Fibroblast of pulmonary artery (primary cell): Measurements from ENCODE around the gene KREMEN1.

Source experiments
- DNase-seq: peaks from one replicate; pipeline ENCODE4 v3.0.0-alpha.2; 2010; ENCODE audit warnings: low read depth
- H3K4me3 ChIP-seq: replicated peaks from 2 replicates; pipeline ENCODE4 v1.5.1; 2011; ENCODE audit warnings: low read depth, mild to moderate bottlenecking, control low read depth, low read length, moderate library complexity
- TF ChIP-seq, protein P1 (sequence below): IDR thresholded peaks from 2 replicates; pipeline ENCODE4 v1.5.1; 2011; ENCODE audit warnings: mild to moderate bottlenecking, control low read depth, low read length, inconsistent platforms; ENCODE audit errors: missing control alignments

The KREMEN1 gene

DNA sequence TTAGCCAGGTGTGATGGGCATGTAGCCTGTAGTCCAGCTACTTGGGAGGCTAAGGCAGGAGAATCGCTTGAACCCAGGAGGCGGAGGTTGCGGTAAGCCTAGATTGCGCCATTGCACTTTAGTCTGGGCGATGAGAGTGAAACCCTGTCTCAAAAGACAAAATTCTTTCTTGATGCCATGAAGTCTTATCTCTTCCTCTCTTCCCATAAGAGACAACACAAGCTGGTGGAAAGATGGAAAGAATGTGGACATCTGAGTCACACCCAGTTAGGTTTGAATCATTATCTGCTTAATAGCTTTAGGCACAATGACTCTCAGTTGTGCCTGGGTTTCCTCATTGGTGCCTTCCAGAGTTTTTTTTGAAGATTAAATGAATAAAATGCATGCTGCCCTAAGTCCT lies 35.3 kb downstream of the KREMEN1 start:
- TF ChIP-seq, protein P1, sequence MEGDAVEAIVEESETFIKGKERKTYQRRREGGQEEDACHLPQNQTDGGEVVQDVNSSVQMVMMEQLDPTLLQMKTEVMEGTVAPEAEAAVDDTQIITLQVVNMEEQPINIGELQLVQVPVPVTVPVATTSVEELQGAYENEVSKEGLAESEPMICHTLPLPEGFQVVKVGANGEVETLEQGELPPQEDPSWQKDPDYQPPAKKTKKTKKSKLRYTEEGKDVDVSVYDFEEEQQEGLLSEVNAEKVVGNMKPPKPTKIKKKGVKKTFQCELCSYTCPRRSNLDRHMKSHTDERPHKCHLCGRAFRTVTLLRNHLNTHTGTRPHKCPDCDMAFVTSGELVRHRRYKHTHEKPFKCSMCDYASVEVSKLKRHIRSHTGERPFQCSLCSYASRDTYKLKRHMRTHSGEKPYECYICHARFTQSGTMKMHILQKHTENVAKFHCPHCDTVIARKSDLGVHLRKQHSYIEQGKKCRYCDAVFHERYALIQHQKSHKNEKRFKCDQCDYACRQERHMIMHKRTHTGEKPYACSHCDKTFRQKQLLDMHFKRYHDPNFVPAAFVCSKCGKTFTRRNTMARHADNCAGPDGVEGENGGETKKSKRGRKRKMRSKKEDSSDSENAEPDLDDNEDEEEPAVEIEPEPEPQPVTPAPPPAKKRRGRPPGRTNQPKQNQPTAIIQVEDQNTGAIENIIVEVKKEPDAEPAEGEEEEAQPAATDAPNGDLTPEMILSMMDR: no peak
- DNase-seq: peak; percentile 33
- no peak overlapping the region for H3K4me3 ChIP-seq

DNA sequence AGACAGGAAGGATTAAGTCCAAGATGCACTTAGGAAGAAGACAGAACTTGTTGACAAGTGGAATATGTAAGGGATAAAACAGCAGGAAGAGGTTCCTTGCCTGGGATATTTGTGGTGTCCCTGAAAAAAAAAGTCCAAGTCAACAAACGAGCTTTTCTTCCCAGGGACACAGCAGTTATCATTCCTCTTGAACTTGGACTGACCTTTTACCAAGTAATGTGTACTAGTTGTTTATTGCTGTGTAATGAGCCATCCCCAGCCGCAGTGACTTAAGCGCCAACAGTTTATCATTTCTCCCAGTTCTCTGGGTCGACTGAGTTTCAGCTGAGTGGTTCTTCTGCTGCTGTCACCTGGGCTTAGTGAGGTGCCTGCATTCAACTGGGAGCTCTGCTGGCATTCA lies 37.0 kb downstream of the KREMEN1 start:
- DNase-seq: no peak
- TF ChIP-seq, protein P1: no peak
- H3K4me3 ChIP-seq: no peak overlapping the region

DNA sequence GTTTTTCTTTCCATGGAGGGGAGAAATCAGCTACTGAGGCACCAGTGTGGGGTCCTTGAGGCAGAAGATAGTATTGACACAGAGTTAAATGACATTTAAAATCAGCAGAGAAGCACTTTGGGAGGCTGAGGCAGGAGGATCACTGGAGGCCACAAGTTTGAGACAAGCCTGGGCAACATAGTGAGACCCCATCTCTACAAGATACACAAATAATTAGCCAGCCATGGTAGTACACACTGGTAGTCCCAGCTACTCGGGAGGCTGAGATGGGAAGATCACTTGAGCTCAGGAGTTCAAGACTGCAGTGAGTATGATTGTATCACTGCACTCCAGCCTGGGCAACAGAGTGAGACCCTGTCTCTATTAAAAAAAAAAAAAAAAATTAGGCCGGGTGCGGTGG lies 38.1 kb downstream of the KREMEN1 start:
- no peak overlapping the region for H3K4me3 ChIP-seq
- no peak for DNase-seq
- TF ChIP-seq, protein P1: no peak

DNA sequence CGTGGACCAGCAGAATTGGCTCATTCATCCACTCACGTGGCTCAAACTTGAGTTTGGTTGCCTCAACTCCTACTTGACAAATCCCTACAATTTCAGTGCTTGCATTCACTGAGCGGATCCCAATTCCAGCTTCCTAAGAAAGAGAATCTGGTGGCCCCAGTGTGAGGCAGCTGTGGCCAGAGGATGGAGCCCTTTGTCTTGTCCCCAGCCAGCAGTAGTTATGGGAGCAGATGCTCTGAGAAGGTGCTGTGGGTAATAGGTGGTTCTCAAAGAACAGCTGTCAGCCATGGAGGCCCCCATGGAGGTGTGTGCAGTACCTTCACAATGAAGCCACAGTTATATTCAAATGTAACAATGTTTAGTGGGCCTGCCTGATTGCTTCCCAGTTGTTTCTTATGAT lies 39.3 kb downstream of the KREMEN1 start:
- TF ChIP-seq, protein P1: no peak
- no peak overlapping the region for H3K4me3 ChIP-seq
- DNase-seq: no peak

DNA sequence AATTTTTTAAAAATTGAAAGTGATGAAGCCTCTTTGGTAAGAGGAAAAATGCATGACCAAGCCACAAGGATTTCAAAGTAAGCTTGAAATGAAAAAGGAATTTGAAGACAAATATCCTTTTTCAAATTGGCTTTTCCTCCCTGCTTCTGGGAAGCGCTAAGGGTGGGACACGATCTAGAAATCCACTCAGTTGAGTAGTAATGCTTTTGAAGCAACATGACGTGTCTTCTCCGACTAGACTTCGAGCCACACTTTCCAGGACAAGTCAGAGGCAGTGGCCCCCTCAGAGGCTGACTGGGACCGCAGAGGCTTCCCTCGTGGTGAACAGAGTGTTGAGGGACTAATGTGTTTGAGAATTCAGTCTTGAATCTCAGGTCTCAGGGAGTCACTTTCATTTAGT lies 39.8 kb downstream of the KREMEN1 start:
- TF ChIP-seq, protein P1: no peak
- H3K4me3 ChIP-seq: no peak overlapping the region
- no peak for DNase-seq

DNA sequence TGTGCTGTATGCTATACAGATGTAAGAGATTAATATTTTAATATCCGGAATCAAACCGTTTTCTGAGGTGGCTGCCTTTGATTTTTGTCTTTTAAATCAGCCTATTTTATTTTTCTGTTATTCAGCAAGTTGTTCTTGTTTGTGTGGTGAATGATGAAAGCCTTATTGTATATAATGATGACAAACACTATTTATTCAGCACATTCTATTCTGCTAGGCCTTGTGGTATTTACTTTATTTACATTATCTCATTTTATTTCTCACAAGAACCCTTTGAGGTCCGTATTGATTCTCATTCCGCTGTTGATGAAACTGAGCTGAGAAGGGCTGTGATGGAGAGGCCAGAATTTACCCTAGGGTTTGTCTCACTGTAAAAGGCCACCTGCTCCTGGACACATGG lies 40.5 kb downstream of the KREMEN1 start:
- DNase-seq: no peak
- no peak overlapping the region for H3K4me3 ChIP-seq
- TF ChIP-seq, protein P1: no peak

DNA sequence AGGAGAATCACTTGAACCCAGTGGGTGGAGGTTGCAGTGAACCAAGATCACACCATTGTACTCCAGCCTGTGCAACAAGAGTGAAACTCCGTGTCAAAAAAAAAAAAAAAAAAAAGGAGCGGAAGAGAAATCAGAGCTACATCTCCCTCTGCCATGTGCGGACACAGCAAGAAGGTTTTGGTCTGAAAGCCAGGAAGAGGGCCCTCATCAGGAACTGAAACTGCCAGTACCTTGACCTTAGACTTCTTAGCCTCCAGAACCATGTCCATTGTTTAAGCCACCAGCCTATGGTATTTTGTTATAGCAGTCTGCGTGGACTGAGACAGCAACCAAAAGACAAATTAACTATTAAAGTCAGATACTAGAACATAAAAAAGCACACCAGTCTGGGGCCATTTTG lies 41.6 kb downstream of the KREMEN1 start:
- TF ChIP-seq, protein P1: no peak
- no peak overlapping the region for H3K4me3 ChIP-seq
- DNase-seq: no peak
